ENCODE results near the gene SLC24A3. TPM values are rescaled to one million over a fixed set of nuclear protein-coding genes. Genes with fewer than 3 reads are reported as not detected.

The SLC24A3 gene
- total and polyA plus RNA-seq, 9 donors = 4.8 to 40.5 (median 18.6) TPM

DNA sequence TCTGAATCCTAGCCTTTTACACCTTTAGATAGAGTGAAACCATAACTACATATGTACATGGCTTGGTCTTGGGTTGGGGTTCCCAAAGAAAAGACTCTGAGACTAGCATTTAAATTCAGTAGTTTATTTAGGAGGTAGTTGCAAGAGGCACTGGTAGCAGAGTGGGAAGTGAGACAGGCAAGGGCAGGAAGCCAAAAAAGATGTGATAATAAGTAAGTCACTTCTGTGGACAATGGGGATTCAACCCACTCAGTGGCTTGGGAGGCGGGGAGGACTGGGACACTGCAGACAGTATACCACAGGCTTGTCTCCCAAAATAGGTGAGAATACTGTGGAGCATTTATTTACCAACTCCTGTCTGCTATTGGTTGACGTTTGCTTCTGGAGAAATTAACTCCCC lies 131.9 kb downstream of the SLC24A3 start:
- 84 to 91% (median 84%) methylated on average over 2 of the region's 2 CpGs for WGBS, 3 donors
- no peaks in the 10 kb centered on the region for H3K36me3 ChIP-seq
- H3K4me1 ChIP-seq (ENCODE audit: insufficient read depth) = peaks cover 5% of the 10 kb centered on the region
- TF ChIP-seq EP300 (IDR thresholded peaks at IDR 0.05) = no peak
- TF ChIP-seq, protein P1, sequence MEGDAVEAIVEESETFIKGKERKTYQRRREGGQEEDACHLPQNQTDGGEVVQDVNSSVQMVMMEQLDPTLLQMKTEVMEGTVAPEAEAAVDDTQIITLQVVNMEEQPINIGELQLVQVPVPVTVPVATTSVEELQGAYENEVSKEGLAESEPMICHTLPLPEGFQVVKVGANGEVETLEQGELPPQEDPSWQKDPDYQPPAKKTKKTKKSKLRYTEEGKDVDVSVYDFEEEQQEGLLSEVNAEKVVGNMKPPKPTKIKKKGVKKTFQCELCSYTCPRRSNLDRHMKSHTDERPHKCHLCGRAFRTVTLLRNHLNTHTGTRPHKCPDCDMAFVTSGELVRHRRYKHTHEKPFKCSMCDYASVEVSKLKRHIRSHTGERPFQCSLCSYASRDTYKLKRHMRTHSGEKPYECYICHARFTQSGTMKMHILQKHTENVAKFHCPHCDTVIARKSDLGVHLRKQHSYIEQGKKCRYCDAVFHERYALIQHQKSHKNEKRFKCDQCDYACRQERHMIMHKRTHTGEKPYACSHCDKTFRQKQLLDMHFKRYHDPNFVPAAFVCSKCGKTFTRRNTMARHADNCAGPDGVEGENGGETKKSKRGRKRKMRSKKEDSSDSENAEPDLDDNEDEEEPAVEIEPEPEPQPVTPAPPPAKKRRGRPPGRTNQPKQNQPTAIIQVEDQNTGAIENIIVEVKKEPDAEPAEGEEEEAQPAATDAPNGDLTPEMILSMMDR (IDR thresholded peaks at IDR 0.05) = no peak
- no peak for TF ChIP-seq POLR2A (IDR thresholded peaks at IDR 0.05)
- intact Hi-C loops (cut with DNase I) = no loop called here
- no peaks in the 10 kb centered on the region for H3K9me3 ChIP-seq
- H3K27ac ChIP-seq = no peak overlapping the region
- DNase-seq = no peak
- no peaks in the 10 kb centered on the region for H3K27me3 ChIP-seq
- H3K4me3 ChIP-seq = no peak overlapping the region

DNA sequence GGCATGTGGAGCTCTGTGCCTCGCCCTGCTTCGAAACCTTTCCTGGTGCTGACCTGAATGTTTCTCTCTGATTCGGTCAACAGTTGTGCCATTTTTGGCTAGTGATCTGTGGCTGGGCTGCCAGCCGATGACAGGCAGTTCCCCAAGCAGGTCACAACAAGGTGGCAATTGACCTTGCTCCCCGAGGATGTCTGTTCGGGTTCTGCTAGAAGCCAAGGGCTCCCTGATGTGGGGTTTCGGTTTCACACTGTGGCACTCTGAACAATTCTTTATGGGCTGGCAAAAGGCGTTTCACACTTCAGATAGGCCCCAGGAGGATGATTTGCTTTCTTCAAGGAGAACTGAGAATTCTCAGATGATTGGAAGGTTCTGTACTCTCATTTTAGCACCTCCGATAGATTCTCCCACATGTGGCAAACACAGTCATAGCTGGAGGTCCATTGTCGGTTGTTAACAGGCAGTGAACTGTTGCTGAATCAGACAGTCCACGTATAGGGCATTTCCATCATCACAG lies 135.6 kb downstream of the SLC24A3 start:
- H3K27me3 ChIP-seq = no peaks in the 10 kb centered on the region
- whole genome bisulfite sequencing, 3 donors = 76 to 83% (median 82%) methylated on average over 11 of the region's 11 CpGs
- no peak overlapping the region for H3K27ac ChIP-seq
- intact Hi-C loops (cut with DNase I) = no loop called here
- H3K4me3 ChIP-seq = no peak overlapping the region
- H3K36me3 ChIP-seq = no peaks in the 10 kb centered on the region
- TF ChIP-seq POLR2A (IDR thresholded peaks at IDR 0.05) (no peak), EP300 (IDR thresholded peaks at IDR 0.05) (no peak)
- TF ChIP-seq, protein P1 (IDR thresholded peaks at IDR 0.05) = no peak
- H3K4me1 ChIP-seq (ENCODE audit: insufficient read depth) = no peaks in the 10 kb centered on the region
- DNase-seq = no peak
- no peaks in the 10 kb centered on the region for H3K9me3 ChIP-seq

DNA sequence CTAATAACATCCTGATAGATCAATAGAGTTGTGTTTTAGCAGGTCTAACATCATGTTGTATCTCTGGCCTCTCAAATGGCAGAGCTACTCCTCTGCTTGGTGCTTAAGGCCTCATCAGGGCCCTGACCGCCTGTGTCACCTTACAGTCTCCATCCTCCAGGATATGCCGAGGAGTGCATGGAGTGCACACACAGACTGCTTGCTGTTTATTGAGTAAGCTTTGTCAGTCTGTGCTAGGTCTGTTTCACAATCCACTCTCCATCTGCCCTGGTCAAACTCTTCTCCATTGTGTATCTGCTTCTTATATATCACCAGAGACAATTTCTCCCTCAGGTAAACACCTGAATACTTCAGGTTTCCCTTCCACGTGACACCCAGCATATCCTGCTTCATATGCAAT lies 136.1 kb downstream of the SLC24A3 start:
- no peak overlapping the region for H3K27ac ChIP-seq
- H3K4me1 ChIP-seq (ENCODE audit: insufficient read depth) = no peaks in the 10 kb centered on the region
- H3K9me3 ChIP-seq = no peaks in the 10 kb centered on the region
- no peak for DNase-seq
- H3K4me3 ChIP-seq = no peak overlapping the region
- WGBS, 3 donors = 81 to 88% (median 88%) methylated on average over 3 of the region's 3 CpGs
- TF ChIP-seq, protein P1 (IDR thresholded peaks at IDR 0.05) = no peak
- TF ChIP-seq EP300 (IDR thresholded peaks at IDR 0.05) (no peak), POLR2A (IDR thresholded peaks at IDR 0.05) (no peak)
- no peaks in the 10 kb centered on the region for H3K27me3 ChIP-seq
- intact Hi-C loops (cut with DNase I) = no loop called here
- H3K36me3 ChIP-seq = no peaks in the 10 kb centered on the region

DNA sequence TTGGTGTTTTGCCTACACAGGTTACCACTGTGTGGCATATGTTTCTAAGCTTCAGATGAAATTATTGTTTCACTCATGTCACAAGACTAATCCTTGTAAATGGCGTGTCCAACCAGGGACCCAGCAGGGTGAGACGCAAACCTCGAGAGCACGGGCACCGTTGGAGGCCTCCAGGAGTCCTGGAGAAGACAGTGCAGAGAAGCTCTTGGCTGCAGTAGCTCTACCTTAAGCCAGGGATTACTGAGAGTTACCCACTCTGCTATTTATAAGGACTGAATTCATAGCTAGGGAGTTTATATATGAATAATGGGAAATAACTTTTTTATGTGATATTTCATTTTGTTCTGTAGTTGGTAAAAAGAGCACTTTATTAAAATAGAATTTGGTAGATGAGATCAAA lies 137.4 kb downstream of the SLC24A3 start:
- H3K9me3 ChIP-seq = no peaks in the 10 kb centered on the region
- H3K4me3 ChIP-seq = no peak overlapping the region
- TF ChIP-seq, protein P1 (IDR thresholded peaks at IDR 0.05) = no peak
- TF ChIP-seq EP300 (IDR thresholded peaks at IDR 0.05) (no peak), POLR2A (IDR thresholded peaks at IDR 0.05) (no peak)
- intact Hi-C loops (cut with DNase I) = no loop called here
- no peaks in the 10 kb centered on the region for H3K36me3 ChIP-seq
- H3K27ac ChIP-seq = no peak overlapping the region
- DNase-seq = no peak
- no peaks in the 10 kb centered on the region for H3K27me3 ChIP-seq
- no peaks in the 10 kb centered on the region for H3K4me1 ChIP-seq (ENCODE audit: insufficient read depth)
- 83 to 95% (median 95%) methylated on average over 5 of the region's 5 CpGs for WGBS, 3 donors
